GM19035 (cell line): ENCODE data around the gene BIVM.
"Not testable (repeated sequence)": the region's sequence is repeated elsewhere in the genome, so short reads cannot be mapped to it uniquely, and the experiment has no call there.

Experiments
- ATAC-seq: cut with Tn5 transposase; IDR thresholded peaks from one replicate; pipeline ENCODE4 v1.9.1; 2021; ENCODE audit not compliant: unreplicated experiment

BIVM gene, protein sequence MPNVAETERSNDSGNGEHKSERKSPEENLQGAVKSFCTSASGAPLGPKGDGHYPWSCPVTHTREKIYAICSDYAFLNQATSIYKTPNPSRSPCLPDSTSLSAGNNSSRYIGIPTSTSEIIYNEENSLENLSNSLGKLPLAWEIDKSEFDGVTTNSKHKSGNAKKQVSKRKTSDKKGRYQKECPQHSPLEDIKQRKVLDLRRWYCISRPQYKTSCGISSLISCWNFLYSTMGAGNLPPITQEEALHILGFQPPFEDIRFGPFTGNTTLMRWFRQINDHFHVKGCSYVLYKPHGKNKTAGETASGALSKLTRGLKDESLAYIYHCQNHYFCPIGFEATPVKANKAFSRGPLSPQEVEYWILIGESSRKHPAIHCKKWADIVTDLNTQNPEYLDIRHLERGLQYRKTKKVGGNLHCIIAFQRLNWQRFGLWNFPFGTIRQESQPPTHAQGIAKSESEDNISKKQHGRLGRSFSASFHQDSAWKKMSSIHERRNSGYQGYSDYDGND

DNA sequence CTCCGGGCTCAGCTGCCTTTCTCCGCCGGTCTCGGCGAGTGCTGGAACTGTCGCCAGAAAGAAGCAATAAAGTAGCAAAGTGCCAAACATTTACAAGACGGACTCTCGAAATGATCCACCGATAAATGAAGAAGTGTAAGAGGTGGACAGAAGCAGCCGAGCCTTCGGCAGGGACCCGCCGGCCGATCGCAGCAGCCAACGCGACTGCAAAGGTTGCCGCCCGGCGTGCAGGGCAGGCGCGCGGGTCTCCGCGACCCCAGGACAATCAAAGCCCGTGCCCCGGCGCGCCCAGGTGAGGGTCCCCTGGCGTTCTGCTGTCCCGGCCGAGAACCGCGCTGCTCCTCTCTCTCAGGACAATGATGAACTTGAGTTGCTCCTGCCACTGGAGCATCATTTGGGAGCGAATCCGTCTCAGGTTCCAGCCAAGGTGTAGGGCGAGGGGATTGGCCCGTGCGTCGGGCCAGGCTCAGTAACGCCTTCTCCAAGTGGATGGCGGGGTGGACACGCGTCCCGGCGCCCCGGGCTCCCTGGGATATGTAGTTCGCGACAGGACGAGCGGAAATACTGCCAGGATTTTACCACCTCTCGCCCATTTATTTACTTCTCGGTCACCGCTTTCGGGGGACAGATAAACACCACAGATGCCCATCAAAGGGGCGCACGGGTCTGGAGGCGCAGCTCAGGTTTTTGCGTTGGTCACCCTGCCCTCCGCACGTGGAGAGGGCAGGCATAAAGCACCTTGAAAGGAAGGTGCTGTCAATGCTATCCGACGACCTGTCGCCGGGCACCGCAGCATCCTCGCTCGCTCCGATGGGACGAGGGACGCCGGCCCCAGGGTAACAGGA, at the start of gene BIVM, which contains the start of gene POGLUT2:
TSS of gene BIVM (plus strand) at position 539 of the 845 bp plus-strand sequence. CDS start 8,149 bp downstream, outside the sequence.
TSS of gene POGLUT2 (minus strand) at position 396 of the 845 bp plus-strand sequence. CDS start at position 90, 306 bp downstream.
- peak; percentile 80 for ATAC-seq

DNA sequence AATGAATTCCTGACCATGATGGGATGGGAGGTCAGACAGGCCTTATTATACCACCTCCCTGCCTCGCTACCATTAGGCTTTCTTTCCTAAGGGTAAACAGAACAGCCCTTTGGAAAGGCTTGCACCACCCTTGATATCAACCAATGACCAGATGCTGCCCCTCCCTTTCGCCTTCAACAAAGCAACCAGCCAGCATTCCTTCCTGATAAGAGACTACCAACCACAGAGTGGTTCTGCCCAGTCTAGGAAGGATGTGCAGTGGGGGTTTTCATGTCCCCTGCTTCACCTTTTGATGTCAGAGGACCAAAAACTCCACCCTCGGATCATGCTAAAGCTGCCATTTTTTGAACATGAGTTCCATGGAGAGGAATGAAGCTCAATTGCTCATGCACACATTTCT, 47.0 kb upstream of the BIVM start:
- ATAC-seq, result no peak

DNA sequence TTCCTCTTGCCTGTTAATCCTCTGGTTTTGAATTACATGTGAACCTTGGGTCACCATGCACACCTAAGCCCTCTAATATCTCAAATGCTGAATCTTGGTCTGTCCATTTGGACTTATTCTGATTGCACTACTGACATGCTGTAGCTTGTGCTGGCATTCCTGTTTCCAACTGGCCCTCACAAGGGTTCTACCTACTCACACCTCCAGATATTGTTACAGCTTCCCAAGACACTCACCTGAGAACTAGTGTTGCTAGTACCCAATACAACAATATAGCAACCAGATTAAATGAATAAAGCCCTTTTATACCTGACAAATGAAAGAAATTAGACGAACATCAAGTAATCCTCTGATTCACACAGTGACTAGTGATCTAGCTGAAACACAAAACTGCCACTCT, 41.9 kb upstream of the BIVM start:
- ATAC-seq, result no peak

DNA sequence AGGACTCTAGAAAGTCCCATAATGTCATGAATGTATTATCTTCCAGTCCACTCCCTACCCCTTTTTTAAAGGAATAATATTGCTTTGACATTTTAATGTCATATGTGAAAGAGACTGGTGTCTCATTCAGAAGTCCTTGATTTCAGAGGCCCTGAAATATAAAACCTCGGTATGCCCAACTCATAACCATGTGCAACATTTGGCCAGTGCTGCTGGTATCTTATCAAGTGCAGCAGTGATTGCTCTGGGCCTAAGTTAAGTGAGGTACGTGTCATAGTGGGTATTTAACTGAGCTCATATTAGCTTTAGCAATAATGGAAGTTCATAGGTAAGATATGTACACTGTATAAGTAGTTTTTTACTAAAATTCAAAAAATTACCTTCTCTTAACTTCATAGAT, 40.1 kb upstream of the BIVM start:
- ATAC-seq, result no peak

GRCh38 chr13:102761071-102761470, 37.8 kb upstream of the BIVM start:
- ATAC-seq, result no peak

DNA sequence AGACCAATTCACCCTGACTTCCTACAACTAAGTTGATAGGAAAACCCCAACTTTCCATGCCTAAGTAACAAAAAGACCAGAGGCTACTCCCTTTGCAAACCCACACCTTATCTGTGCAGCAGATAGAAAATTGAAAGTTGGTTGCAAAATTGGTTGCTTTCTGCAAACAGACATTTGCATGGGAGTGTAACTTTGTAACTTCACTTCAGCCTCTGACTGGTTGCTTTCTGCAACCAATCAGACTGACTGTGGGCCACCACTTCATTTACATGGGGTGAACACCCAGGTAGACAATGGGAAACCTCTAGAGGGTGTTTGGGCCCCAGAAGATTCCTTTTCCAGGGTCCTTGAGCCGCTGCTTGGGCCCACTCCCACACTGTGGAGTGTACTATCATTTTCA, 35.2 kb upstream of the BIVM start:
- no peak for ATAC-seq

GRCh38 chr13:102768909-102769308, 30.0 kb upstream of the BIVM start:
- ATAC-seq, result no peak

GRCh38 chr13:102769679-102770078, 29.2 kb upstream of the BIVM start:
- no peak for ATAC-seq

- no peak for ATAC-seq
Measured at GRCh38 chr13:102770435-102770834, 28.5 kb upstream of the BIVM start.

GRCh38 chr13:102771298-102772041, 27.4 kb upstream of the BIVM start:
- no peak for ATAC-seq

- ATAC-seq, result no peak
Measured at GRCh38 chr13:102772042-102772425, 26.9 kb upstream of the BIVM start.

DNA sequence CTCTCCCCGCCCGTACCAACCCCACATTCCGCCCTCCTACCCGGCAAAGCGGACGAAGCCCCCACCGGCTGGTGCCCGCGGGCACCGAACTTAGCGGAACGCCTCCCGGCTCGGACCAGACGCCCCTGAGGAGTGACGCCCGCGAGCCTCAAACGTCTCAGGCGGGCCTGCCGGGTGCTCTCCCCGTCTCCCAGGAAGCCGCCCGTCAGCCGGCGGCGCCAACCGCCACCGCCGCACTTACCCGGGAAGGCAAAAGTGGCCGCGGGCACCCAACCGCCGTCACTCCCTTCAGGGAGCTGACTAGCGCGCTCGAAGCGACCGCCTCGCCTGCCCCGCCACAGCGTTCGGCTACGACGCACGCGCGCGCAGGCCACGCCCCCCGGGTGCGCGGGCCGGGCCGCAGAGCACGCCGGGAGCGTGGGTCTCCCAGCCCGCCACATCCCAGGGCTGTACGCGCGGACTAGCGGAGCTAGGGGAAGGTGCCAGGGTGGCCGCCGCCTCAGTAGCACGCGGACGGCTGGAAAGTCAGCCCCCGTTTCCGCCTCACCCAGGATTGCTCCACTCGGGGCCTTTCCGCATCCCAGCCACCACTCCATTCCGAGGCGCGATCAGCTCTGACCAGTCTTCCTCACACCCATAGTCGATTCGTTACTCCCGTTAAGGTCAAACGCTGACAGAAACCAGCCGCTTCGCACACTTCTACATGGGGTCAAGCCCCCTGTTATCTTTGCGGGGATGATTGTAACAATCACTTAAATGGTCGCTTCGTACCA, 25.3 kb upstream of the BIVM start, which contains the start of gene TEX30:
TSS of gene TEX30 (minus strand) at position 346 of the 773 bp plus-strand sequence. CDS start 3,760 bp downstream, outside the sequence.
- peak; percentile 91 for ATAC-seq

- no peak for ATAC-seq
Measured at GRCh38 chr13:102774214-102774568, 24.7 kb upstream of the BIVM start.

DNA sequence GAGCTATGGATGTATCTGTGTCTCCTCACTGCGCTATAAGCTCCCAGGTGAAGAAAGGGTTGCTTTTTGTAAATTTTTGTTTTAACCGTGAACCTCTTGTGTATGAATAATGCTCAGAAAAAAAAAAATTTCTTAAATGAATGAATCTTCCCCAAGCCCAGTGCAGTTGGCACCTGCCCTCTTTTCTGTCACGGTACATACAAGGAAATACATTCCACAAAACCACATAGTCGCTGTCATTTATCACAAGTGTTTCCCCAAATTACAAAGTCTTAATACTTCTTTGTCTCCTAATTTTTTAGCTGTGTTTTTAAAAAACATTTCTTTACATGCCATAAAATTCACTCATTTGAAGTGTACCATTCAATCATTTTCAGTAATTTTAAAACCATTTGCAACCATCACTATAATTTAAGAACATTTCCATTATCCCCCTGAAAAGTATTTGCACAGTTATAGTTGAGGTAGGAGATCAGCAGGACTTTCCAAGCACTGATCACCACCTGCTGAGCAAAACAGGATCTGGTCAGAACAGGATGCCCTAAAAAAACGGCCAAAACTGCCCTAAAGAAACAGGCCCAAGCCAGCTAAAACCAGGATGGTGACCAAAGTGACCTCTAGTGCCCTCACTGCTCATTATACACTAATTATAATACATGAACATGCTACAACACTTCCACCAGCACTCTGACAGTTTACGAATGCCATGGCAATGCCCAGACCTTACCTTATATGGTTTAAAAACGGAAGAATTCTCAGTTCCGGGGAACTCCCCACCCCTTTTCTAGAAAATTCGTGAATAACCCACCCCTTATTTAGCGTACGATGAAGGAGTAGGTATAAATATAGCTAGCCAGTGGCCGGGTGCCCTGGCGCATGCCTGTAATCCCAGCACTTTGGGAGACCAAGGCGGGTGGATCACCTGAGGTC, 24.1 kb upstream of the BIVM start:
- no peak for ATAC-seq

DNA sequence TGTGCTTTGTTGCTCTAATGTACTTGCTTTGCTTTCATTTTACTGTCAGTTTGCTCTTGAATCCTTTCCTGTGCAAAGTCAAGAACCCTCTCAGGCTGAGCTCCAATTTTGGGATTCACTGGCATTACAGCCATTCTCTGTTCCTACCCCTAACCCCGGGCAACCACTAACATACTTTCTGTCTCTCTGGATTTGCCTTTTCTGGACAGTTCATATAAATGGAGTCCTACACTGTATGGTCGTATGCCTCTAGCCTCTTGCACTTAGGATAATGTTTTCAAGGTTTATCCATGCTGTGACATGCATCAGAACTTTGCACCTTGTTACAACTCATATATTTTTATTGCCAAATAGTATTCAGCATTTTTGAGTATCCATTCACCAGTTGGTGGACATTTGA, 22.6 kb upstream of the BIVM start:
- no peak for ATAC-seq

DNA sequence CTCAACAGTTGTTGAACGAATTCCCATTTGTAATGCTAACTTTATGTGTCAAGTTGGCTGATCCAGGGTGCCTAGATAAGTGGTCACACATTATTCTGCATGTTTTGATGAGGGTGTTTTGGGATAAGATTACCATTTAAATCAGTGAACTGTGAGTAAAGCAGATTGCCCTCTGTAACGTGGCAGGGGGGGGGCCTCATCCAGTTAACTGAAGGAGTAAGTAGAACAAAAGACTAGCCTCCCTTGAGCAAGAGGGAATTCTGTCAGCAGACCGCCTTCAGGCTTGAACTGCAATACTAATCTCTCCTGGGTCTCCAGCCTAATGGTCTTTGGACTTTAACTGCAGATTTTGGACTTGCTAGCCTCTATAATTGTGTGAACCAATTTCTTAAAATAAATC, 21.2 kb upstream of the BIVM start:
- no peak for ATAC-seq

DNA sequence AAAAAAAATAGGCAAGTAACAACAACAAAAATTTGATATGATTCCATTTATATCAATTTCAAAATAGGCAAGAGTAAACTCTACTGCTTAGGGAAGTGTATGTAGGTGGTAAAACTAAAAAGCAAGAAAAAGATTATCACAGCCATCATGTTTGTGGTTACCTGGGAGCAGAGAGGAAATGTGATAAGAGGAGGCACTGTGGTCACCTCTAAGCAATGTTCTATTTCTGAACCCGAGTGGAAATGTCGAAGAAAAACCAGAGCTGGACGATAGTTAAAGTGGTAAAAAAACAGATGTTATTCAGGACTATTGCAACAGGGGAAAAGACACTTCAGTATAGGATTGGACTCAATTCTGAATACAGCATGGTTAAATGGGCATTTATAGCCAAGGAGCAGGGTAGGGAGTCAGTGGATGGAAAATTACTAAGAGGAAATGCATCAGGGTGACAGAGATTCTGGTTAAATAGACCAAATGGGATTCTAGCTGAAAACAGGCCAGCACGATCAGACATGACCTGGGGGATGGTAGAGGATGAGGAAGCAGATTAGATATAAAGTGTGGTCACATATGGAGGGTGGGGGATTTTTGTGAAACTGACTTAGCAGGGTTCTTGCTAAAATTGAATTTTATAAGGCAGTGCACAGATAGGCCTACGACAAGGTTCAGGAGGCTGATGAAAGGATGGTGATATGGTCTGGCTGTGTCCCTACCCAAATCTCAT, 19.3 kb upstream of the BIVM start:
- ATAC-seq, result no peak

- not testable (repeated sequence) for ATAC-seq
Measured at GRCh38 chr13:102780656-102781055, 18.3 kb upstream of the BIVM start.

GRCh38 chr13:102781591-102781990, 17.3 kb upstream of the BIVM start:
- no peak for ATAC-seq
